HG03066 (cell line): ENCODE results near the gene FANCD2.
"Not testable (repeated sequence)": the region's sequence is repeated elsewhere in the genome, so short reads cannot be mapped to it uniquely, and the experiment has no call there.

Source experiments
- ATAC-seq: cut with Tn5 transposase; IDR thresholded peaks from one replicate; pipeline ENCODE4 v1.9.1; 2021; ENCODE audit warnings: low read depth; ENCODE audit not compliant: unreplicated experiment

FANCD2 gene

GRCh38 chr3:10012106-10012505 is 14.1 kb upstream of the FANCD2 start:
- ATAC-seq = no peak

- no peak for ATAC-seq
Measured at GRCh38 chr3:10015461-10015904, 10.8 kb upstream of the FANCD2 start.

GRCh38 chr3:10017636-10018292 is 8.5 kb upstream of the FANCD2 start:
- no peak for ATAC-seq

- ATAC-seq = not testable (repeated sequence)
Measured at GRCh38 chr3:10018806-10019205, 7.4 kb upstream of the FANCD2 start.

GRCh38 chr3:10019326-10019725 is 6.9 kb upstream of the FANCD2 start:
- ATAC-seq = no peak

GRCh38 chr3:10021856-10022775 is 4.1 kb upstream of the FANCD2 start:
- no peak for ATAC-seq

GRCh38 chr3:10023587-10024310 is 2.5 kb upstream of the FANCD2 start:
- no peak for ATAC-seq

GRCh38 chr3:10025205-10026083 is 793 bp upstream of the FANCD2 start:
- peak; percentile 7 for ATAC-seq

GRCh38 chr3:10041034-10041433 is 14.8 kb downstream of the FANCD2 start:
- ATAC-seq = no peak

- no peak for ATAC-seq
Measured at GRCh38 chr3:10047876-10048275, 21.6 kb downstream of the FANCD2 start.

- ATAC-seq = not testable (repeated sequence)
Measured at GRCh38 chr3:10053054-10053453, 26.8 kb downstream of the FANCD2 start.

- no peak for ATAC-seq
Measured at GRCh38 chr3:10055097-10055496, 28.9 kb downstream of the FANCD2 start.

GRCh38 chr3:10070077-10070476 is 43.8 kb downstream of the FANCD2 start:
- ATAC-seq = not testable (repeated sequence)

GRCh38 chr3:10074666-10075065 is 48.4 kb downstream of the FANCD2 start:
- ATAC-seq = no peak

- no peak for ATAC-seq
Measured at GRCh38 chr3:10081871-10082270, 55.6 kb downstream of the FANCD2 start.

- no peak for ATAC-seq
Measured at GRCh38 chr3:10085738-10086137, 59.5 kb downstream of the FANCD2 start.

- ATAC-seq = no peak
Measured at GRCh38 chr3:10088256-10088655, 62.0 kb downstream of the FANCD2 start.

- no peak for ATAC-seq
Measured at GRCh38 chr3:10090179-10090578, 63.9 kb downstream of the FANCD2 start.

GRCh38 chr3:10090774-10091173 is 64.5 kb downstream of the FANCD2 start:
- ATAC-seq = not testable (repeated sequence)

GRCh38 chr3:10091387-10091786 is 65.2 kb downstream of the FANCD2 start:
- not testable (repeated sequence) for ATAC-seq
